HG02678 (cell line): ENCODE measurements around the gene STARD3.

Source experiments
- ATAC-seq: cut with Tn5 transposase; IDR thresholded peaks from one replicate; pipeline ENCODE4 v1.9.1; 2021; ENCODE audit warnings: mild to moderate bottlenecking, moderate library complexity; ENCODE audit not compliant: unreplicated experiment

Gene STARD3

DNA sequence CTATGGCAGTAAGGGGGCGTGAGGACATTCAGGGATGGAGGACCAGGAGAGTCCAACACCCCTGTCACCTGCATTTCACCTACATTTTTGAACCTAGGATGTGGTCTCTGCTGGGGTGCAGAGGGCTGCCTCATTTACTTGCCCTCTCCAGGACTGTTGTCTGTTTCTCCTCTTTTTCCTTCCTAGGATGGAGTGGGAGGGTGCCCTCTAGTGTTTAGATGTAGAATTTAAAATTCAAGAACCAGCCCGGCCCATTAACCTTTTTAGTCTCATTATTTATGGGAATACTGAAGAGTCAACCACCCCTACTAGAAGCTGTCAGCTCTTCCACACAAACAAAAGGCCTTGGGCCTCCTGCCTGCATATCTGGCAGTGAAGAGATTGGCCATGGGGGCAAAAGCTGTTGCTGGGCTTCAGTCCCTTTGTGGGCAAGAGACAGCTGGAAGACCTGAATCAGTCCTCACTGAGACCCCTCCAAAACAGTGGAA lies 2.5 kb upstream of the STARD3 start:
- ATAC-seq, result no peak

DNA sequence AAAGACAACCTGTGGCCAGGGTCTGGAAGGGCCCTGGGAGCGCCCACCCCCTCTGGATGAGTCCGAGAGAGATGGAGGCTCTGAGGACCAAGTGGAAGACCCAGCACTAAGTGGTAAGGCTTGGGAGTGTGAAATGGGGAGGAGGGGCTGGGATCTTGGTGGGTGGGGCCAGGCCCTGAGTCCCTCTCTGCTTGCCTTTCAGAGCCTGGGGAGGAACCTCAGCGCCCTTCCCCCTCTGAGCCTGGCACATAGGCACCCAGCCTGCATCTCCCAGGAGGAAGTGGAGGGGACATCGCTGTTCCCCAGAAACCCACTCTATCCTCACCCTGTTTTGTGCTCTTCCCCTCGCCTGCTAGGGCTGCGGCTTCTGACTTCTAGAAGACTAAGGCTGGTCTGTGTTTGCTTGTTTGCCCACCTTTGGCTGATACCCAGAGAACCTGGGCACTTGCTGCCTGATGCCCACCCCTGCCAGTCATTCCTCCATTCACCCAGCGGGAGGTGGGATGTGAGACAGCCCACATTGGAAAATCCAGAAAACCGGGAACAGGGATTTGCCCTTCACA lies 1.2 kb upstream of the STARD3 start:
- no peak for ATAC-seq

DNA sequence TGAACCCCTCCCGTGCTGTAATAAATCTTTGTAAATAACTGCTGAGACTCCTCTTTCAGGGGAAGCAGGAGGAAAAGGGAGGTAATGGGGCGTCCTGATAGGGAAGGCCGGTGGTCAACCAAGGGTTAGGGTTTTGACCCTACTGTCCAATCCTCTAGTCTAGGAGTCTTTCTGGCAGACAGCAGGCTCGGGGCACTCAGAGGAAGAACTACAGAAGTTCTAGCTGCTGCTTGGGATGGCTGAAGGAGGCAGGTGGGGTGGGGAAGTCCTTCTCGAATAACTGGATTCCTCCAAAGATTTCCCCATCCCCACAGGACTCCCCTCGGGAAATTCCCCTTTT lies 387 bp upstream of the STARD3 start:
- peak; percentile 16 for ATAC-seq

DNA sequence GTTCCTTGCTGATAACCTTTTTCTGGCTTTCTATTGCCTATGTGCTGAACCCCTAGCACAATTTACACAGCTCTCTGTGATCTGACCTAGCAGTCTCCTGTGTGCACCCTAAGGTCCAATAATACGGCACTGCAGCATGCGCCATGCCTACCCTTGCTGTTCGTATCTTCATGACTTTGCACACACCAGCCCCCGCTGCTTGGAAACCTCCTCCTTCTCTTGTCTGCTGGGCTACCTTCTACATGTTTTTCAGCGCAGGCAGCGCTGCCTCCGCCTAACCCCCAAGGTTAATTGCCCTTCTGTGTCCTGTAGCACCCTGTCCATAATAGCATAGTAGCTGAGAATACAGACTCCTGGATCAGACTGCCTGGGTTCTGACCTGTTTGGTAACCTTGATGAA lies 1.4 kb downstream of the STARD3 start:
- ATAC-seq, result no peak

DNA sequence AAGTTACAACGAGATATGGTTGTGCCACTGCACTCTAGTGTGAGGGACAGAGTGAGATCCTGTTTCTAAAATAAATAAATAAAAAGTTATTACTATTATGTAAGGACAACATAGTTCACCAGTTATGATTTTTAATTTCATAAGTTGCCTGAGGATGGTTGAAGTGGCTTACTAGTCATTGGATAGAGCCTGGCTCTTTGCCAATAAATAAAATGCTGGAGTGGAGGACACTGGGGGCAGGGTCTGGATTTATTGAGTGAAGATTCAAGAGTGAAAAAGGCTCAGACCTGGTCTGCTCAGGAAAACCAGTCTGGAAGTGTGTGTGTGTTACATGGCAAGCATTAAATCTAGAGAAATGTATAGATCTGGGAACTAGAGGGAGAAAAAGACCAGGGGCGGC lies 2.1 kb downstream of the STARD3 start:
- no peak for ATAC-seq

DNA sequence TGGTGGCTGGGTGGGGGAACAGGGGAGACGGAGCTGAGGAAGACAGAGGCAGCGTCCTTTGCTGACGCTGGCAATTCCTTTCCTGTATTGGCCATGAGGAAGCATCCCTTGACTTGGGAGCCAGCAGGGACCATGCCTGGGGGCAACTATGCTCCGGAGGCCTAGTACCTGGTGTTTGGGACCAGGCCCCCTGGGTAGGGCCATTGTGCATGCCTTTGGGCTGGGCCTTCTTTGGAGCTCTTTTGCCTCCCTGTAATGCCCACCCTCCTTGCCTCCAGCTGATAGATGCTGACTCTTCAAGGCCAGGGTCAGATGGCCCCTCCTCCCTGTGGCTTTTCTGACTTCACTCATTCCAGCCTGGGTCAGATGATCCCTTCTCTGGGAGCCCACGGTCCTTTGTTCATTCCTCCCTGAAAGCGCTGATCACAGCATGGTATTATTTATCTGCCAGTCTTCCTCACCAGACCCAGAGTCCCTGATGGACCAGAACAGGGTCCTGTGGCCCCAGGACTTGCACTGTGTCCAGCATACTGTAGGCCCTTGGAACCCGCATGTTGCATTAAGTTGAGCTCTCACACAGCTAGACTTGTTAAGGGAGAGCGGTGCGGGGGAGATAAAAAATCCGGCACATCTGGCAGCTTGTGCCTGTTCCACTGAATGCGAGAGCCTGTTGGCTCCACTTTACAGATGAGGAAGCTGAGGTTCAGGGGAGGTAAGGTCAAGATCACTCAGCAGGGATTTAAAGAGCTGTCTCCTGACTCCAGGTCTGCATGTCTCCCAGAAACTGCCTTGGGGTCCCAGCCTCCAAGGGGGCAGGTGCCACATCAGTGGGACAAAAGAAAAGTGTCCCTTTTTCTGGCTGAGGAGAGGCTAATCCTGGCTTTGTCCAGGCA lies 2.9 kb downstream of the STARD3 start:
- no peak for ATAC-seq

DNA sequence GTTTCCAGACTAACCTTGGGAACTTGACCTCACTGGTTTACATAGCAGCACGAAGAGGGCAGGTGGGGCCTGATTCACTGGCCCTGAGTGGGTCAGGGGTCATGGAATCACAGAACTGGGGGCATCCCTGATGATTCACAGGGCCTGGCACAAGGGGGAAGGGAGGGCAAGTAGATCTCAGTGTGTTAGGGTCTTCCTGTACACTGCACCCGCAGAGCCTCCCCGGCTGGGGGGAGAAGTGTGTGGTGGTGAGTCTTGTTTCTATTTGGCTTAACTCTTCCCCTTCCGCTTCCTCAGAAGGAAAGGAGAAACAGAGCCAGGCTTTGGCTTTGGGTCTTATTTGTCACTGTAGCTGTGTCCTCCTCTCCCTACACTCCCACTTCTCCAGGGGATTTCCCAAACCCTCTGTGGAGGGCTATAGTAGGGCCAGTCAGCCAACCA lies 3.7 kb downstream of the STARD3 start:
- ATAC-seq, result no peak

DNA sequence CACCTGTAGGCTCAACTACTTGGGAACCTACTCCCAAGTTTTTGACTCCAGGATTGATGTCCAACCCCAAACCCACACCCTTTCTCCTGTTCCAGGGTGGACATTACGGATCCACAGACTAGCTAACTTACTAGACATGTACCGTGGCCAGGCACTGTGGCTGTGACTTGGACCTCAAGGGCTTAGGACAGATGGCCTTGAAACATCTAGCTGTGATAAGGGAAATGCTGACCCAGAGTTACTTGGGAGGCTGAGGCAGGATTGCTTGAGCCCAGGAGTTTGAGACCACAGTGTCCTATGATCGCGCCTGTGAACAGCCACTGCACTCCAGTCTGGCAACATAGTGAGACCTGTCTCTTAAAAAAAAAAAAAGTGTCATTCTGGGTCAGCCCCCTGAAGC lies 4.2 kb downstream of the STARD3 start:
- ATAC-seq, result no peak

DNA sequence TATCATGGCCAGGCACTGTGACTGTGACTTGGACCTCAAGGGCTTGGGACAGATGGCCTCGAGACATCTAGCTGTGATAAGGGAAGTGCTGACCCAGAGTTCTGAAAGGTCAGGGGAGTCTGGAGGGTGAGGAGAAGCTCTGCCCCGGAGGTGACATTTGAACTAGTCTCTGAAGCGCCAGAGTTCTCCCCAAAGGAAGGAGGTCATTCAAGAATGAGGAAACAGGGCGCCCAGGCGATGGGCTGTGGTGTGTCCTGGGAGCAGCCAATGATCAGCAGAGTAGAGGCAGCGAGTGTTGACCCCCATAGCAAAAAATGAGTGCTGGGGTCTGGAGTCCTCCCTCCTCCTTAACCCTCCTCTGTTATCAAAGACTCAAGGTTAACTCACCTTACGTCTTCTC lies 4.9 kb downstream of the STARD3 start:
- no peak for ATAC-seq

DNA sequence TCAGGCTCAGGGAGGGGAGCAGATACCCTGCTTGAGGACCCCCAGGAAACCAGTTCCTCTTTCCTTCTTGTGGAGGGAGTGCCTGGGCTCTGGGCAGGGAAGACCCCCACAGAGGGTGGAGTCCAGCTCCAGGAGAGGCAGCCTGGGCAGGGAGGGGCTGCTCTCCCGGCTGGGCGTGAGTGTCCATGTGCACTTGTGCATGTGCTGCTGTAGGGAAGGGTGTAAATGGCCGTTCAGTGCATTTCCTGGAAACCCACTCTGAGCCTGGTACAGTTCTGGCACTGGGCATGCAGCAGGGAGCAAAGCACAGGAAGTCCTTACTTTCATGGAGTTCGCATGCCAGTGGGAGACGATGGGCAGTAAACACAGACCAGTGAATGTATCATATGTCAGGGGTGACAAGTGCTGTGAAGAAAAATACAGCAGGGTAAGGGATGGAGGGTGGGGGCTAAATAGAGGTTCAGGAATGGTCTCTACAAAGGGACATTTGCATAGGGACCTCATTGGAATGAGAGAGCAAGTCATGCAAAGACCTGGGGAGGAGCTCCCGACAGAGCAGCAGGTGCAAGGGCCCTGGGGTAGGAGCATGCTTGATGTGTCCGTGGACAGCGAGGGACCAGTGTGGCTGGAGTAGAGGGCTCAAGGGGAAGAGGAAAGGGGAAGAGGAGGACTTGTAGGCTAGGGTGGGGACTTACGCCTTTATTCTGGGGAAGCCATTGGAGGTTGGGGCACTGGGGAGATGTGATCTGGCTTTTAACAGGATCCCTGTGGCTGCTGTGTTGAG lies 5.5 kb downstream of the STARD3 start:
- no peak for ATAC-seq

DNA sequence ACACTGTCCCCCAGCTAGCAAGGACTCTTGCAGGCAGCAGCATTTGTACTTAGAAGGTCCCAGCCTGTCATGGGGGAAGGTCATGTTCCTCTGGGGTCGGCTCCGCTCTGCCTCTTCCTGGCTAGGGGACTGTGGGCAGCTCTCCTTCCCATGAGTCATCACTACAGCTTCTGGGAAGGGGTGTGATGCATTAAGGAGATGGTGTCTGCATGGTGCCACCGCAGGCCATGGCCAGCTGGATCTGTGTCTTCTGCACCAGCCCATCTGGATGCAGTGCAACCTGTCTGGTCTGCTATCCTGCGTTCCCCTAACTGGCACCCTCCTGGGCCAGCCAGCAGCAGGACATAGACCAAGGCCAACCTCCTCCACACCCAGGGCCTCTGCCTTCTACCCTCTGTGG lies 6.3 kb downstream of the STARD3 start:
- no peak for ATAC-seq

DNA sequence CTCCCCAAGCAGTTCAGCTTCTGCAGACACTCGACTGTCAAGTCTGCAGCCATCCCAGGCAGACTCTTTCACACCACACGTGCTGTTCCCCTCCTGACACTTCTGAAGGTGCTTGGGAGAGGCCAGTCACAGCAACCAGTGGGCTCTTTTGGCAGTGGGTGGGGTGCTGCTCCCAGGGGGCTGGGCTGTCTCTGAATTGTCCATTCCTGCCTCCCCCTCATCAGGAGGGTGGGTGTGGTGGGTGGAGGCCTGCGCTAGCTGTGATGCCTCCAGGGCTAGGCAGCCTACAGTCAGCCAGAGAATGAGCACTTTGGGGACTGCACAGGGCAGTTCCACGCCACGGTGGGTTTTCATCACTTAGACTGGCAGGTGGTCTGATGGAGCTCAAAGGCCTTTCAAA lies 10.3 kb downstream of the STARD3 start:
- ATAC-seq, result no peak

DNA sequence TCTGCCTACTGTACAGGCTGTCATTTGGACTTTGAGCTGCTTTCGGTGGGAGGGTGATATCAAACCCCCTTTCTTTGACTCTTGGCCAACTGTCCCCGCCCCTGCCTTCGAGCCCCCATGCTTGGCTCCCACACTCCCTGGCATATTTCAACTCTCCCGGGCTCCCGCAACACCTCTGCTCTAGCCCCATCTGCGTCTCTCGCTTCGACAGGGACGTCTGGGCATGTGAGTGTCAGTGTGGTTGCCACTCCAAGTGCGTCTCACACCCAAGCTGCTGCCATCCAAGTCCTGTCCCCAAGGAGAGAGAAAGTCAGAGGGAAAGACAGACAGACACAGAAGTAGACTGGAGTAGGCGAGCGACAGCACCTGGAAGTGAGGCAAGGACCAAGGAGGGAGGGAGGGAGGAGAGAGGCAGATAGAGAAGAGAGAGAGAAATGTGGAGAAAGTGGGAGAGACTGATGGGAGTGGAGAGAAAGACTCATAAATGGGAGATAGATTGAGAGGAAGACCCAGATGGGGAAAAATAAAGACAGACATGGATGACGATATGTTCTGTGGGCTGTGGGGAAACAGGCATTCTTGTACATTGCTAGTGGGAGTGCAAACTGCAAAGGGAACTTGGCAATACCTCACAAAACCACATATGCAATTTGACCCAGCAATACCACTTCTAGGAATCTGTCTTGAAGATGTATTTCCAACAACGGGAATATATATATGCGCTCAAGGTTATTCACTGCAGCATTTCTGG lies 11.8 kb downstream of the STARD3 start:
- no peak for ATAC-seq

DNA sequence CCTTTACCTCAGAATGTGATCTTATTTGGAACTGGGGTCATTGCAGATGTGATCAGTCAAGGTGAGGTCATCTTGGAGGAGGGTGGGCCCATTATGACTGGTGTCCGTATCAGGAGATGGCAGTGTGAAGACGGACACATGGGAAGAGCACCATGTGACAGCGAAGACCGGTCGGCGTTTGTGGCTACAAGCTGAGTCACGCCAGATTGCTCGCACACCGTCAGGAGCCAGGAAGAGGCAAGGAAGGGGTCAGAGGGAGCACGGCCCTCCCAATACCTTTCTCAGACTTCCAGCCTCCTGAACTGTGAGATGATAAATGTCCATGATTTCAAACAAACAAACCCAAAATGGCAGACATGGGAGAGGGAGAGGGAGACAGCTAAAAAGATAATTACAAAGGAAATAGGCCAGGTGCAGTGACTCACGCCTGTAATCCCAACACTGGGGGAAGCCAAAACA lies 13.2 kb downstream of the STARD3 start:
- no peak for ATAC-seq

DNA sequence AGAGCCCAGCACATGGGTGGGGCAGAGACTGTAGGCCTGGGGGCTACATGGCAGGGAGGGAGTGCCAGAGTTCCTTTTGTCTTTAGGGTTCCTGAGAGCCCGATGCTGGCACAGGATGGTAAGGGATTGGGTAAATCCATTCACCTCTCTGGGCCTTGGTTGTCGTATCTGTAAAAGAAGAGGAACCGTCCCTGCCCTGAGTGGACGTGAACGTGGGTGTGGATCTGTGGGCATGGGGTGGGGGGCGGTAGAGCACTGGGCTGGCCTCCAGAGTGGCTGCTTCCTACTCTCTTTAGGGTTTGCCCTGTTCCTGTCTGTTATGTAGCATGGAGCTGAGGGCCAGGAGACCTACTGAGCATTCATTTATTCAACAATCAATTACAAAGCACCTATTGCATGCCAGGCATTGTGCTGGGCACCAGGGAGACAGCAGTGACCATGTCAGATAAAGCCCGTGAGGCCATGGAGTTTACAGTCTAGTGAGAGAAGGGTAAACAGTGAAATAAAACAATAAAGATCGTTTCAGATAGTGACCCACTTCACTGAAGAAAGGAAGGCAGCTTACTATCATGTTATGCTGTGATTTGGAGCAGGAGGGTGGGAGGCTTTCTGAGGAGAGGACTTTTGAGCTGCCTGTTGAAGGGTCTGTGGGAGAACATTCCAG lies 15.1 kb downstream of the STARD3 start:
- ATAC-seq, result no peak

DNA sequence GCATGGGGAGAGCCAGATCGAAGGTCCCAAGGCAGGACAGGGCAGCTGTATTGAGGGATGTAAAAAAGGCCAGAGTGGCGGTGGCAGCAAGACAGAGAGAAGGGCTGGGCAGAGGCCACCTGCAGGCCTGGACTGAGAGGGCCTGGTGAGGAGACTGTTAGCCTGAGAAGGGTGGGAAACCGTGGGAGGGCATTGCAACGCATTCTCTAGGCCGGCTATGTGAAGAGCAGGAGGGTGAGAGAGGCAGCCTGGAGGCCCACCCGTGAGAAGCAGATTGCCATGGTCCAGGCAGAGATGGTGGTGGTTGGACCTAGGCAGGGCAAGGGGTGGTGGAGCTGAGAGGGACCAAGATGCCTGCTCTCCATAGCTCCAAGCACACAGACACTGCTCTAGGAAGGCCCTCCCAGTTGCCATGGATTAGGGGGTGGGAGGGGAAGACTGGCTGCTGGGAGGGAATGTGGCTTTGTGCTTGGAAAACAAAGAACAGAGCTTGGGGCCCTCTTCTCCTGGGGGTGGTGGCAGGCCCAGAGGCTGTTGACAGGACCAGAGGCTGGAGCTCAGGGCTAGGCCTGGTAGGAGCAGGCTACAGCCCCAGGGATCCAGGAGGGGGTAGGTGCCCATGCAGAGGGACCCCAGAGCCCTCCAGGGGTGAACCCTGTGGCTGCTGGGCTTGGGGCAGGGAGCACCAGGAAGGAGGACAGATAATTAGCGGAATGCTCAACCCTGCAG lies 15.8 kb downstream of the STARD3 start:
- ATAC-seq, result no peak

DNA sequence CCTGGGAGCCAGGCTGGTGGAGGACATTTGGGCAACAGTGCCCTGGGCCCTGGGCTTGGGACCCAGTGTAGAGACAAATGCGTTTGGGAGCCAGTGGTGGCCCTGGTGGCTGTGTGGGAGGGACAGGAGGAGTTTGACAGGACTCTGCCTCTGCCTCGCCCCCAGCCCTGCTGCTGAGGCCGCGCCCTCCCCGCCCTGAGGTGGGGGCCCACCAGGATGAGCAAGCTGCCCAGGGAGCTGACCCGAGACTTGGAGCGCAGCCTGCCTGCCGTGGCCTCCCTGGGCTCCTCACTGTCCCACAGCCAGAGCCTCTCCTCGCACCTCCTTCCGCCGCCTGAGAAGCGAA lies 16.3 kb downstream of the STARD3 start:
- no peak for ATAC-seq

DNA sequence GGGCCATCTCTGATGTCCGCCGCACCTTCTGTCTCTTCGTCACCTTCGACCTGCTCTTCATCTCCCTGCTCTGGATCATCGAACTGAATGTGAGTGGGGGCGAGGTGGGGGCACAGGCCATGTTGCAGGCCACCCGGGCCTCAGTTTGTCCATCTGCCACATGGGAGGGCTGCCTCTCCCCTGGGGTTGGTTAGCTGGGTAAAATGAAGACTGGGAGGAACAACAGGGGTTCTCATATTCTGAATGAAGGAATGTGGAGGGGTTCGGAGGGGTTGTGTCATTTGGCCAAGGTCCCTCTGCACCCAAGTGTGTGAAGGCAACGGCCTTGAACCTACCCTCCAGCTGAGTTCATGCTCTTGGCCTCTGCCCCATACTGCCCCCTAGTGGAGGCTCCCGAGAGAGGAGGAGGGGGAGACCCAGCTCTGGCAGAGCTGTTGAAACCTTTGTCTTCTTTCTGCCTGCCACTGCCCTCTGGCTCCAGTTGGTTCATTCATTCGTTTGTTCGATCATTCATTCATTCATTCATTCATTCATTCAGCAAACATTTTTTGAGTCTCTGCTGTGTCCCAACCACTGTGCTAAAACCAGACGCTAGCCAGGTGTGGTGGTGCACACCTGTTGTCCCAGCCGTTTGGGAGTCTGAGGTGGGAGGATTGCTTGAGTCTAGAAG lies 16.9 kb downstream of the STARD3 start:
- ATAC-seq, result no peak

DNA sequence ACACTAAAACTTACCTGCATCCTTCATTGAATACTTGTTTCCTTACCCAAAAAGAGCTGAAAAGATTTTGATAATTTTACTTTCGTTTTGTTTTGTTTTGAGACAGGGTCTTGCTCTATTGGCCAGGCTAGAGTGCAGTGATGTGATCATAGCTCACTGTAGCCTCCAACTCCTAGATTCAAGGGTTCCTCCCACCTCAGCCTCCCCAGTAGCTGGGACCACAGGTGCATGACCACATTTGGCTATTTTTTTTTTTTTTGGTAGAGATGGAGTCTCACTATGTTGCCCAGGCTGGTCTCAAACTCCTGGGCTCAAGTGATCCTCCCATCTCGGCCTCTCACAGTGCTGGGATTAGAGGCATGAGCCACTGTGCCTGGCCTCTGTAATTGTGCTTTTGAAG lies 18.2 kb downstream of the STARD3 start:
- ATAC-seq, result no peak
